A549 (cell line): ENCODE measurements around the gene ZSCAN10. TPM values are rescaled to one million over a fixed set of nuclear protein-coding genes. Genes with fewer than 3 reads are reported as not detected.
A peak's percentile ranks its signal among the peaks of the same experiment; 100 is the strongest.

ENCODE experiments used
- ATAC-seq, 2 experiments: fragments of 200-7000 bp in 1 of 2; fragments of >200 bp in 1 of 2; cut with Nextera tagmentation in 1 of 2; cut with Tn5 transposase in 1 of 2; 3 replicates each; pipeline versions ENCODE4 v1.8.0 to v1.9.1; 2018 to 2020; ENCODE audit warnings: mild to moderate bottlenecking in 1 of 2, moderate library complexity in 1 of 2
- CTCF ChIA-PET: fragments of 300-600 bp; sonication (Branson Sonifier 250); formaldehyde crosslinking; extraction: SDS; loops from one replicate; lab custom pipeline; 2021; ENCODE audit warnings: antibody characterized with exemption, inconsistent platforms; lab: Yijun Ruan, JAX
- POLR2A ChIA-PET: fragments of 350-600 bp; formaldehyde crosslinking; extraction: SDS; loops from one replicate; lab custom pipeline; 2021; ENCODE audit warnings: antibody characterized with exemption, inconsistent platforms; lab: Yijun Ruan, JAX
- DNase-seq, 2 experiments: peaks; one replicate each; pipeline versions ENCODE4 v3.0.0 to v3.0.0-alpha.2; 2011 to 2016; ENCODE audit warnings: low read depth in 1 of 2, low spot score in 1 of 2
- FAIRE-seq: peaks from 2 replicates; lab custom pipeline; 2011; peaks lifted over from hg19 to GRCh38; lab: Jason Lieb, UNC
- H3K27ac ChIP-seq, 2 experiments: fragments of >200 bp; sonication (Bioruptor Twin); formaldehyde crosslinking; 3 replicates each; pipeline ENCODE4 v1.5.1; 2016 to 2017
- H3K4me1 ChIP-seq: fragments of >200 bp; sonication (Bioruptor Twin); formaldehyde crosslinking; 3 replicates; pipeline ENCODE4 v1.6.1; 2016
- H3K4me2 ChIP-seq: fragments of >200 bp; sonication (Bioruptor Twin); formaldehyde crosslinking; 3 replicates; pipeline ENCODE4 v1.6.1; 2016
- H3K4me3 ChIP-seq: fragments of >200 bp; sonication (Bioruptor Twin); formaldehyde crosslinking; 3 replicates; pipeline ENCODE4 v1.5.1; 2016
- H3K9me3 ChIP-seq: fragments of >200 bp; sonication (Bioruptor Twin); formaldehyde crosslinking; 3 replicates; pipeline ENCODE4 v1.6.1; 2016
- BCL3 ChIP-seq: fragments of >200 bp; sonication (Bioruptor Twin); formaldehyde crosslinking; IDR thresholded peaks from 3 replicates; pipeline ENCODE4 v1.6.1; 2016
- BHLHE40 ChIP-seq: IDR thresholded peaks from 2 replicates; pipeline ENCODE4 v1.6.1; 2012; ENCODE audit warnings: low read depth, low read length, inconsistent platforms
- CBX2 ChIP-seq: fragments of 200-600 bp; sonication (generic); IDR thresholded peaks from 2 replicates; pipeline ENCODE4 v1.6.1; 2016; ENCODE audit warnings: low read depth, mild to moderate bottlenecking, borderline replicate concordance
- CHD2 ChIP-seq: fragments of 150-350 bp; IDR thresholded peaks from 2 replicates; pipeline ENCODE4 v1.6.1; 2014; ENCODE audit warnings: low read length; ENCODE audit not compliant: partially characterized antibody
- CTCF ChIP-seq: fragments of >200 bp; sonication (Bioruptor Twin); formaldehyde crosslinking; IDR thresholded peaks from 3 replicates; pipeline ENCODE4 v1.5.1; 2016
- EHF ChIP-seq: fragments of 250-450 bp; sonication (Bioruptor Pico); IDR thresholded peaks from 2 replicates; pipeline ENCODE4 v1.5.0; 2020; ENCODE audit warnings: mild to moderate bottlenecking
- FOSL2 ChIP-seq, 2 experiments: fragments of 450-650 bp in 1 of 2; fragments of >200 bp in 1 of 2; sonication (Bioruptor Twin) in 1 of 2; formaldehyde crosslinking; IDR thresholded peaks; 2 replicates each; pipeline versions ENCODE4 v1.5.0 to v1.6.1; 2016 to 2020; ENCODE audit warnings: mild to moderate bottlenecking in 1 of 2, moderate library complexity in 1 of 2
- HDAC2 ChIP-seq: fragments of 200-600 bp; sonication (generic); IDR thresholded peaks from 2 replicates; pipeline ENCODE4 v1.6.1; 2016
- HES2 ChIP-seq: fragments of >200 bp; sonication (Bioruptor Twin); formaldehyde crosslinking; IDR thresholded peaks from 2 replicates; pipeline ENCODE4 v1.6.1; 2016
- HEYL ChIP-seq: fragments of 250-450 bp; sonication (Bioruptor Pico); IDR thresholded peaks from 2 replicates; pipeline ENCODE4 v1.8.0; 2021; ENCODE audit warnings: mild to moderate bottlenecking, moderate library complexity
- HMGXB4 ChIP-seq: fragments of 250-450 bp; sonication (Bioruptor Pico); IDR thresholded peaks from 2 replicates; pipeline ENCODE4 v1.5.0; 2021; ENCODE audit warnings: mild to moderate bottlenecking, moderate library complexity, borderline replicate concordance
- JUNB ChIP-seq: fragments of >200 bp; sonication (Bioruptor Twin); formaldehyde crosslinking; IDR thresholded peaks from 2 replicates; pipeline ENCODE4 v1.6.1; 2016
- KDM1A ChIP-seq: fragments of 200-600 bp; sonication (generic); IDR thresholded peaks from 2 replicates; pipeline ENCODE4 v1.6.1; 2016; ENCODE audit warnings: low read depth, mild to moderate bottlenecking
- MAX ChIP-seq: IDR thresholded peaks from 2 replicates; pipeline ENCODE4 v1.6.1; 2012
- MYC ChIP-seq: IDR thresholded peaks from 2 replicates; pipeline ENCODE4 v1.6.1; 2012; ENCODE audit warnings: mild to moderate bottlenecking, inconsistent platforms, low read length, improper control_type of control experiment, borderline replicate concordance
- NPAS2 ChIP-seq: fragments of 250-450 bp; sonication (Bioruptor Pico); IDR thresholded peaks from 2 replicates; pipeline ENCODE4 v1.8.0; 2022; ENCODE audit warnings: mild to moderate bottlenecking, moderate library complexity, borderline replicate concordance
- NR3C1 ChIP-seq: fragments of >200 bp; sonication (Bioruptor Twin); formaldehyde crosslinking; IDR thresholded peaks from 3 replicates; pipeline ENCODE4 v1.6.1; 2017
- PBX3 ChIP-seq: IDR thresholded peaks from 2 replicates; pipeline ENCODE4 v1.6.1; 2012
- PHF8 ChIP-seq: fragments of 200-600 bp; sonication (generic); IDR thresholded peaks from 2 replicates; pipeline ENCODE4 v1.6.1; 2016; ENCODE audit warnings: low read depth, mild to moderate bottlenecking, antibody characterized with exemption, moderate library complexity, borderline replicate concordance
- POLR2A ChIP-seq: IDR thresholded peaks from 2 replicates; pipeline ENCODE4 v1.6.1; 2012; ENCODE audit warnings: mild to moderate bottlenecking, low read length
- POLR2AphosphoS2 ChIP-seq: conservative IDR thresholded peaks from 2 replicates; pipeline ENCODE4 v1.6.1; 2012; ENCODE audit warnings: low read length, improper control_type of control experiment, inconsistent platforms
- RAD21 ChIP-seq, 2 experiments: fragments of >200 bp in 1 of 2; sonication (Bioruptor Twin) in 1 of 2; formaldehyde crosslinking in 1 of 2; IDR thresholded peaks in 1 of 2; conservative IDR thresholded peaks in 1 of 2; 2 replicates in 1 of 2; 3 replicates in 1 of 2; pipeline ENCODE4 v1.6.1; 2012 to 2018; ENCODE audit warnings: inconsistent platforms in 1 of 2
- RARB ChIP-seq: fragments of 250-450 bp; sonication (Bioruptor Pico); IDR thresholded peaks from 2 replicates; pipeline ENCODE4 v1.8.0; 2021; ENCODE audit warnings: mild to moderate bottlenecking, moderate library complexity
- TFCP2L1 ChIP-seq: fragments of 250-450 bp; sonication (Bioruptor Pico); IDR thresholded peaks from 2 replicates; pipeline ENCODE4 v1.5.0; 2021; ENCODE audit warnings: mild to moderate bottlenecking
- ZFP36 ChIP-seq: fragments of 450-650 bp; IDR thresholded peaks from 2 replicates; pipeline ENCODE4 v1.6.1; 2014; ENCODE audit warnings: borderline replicate concordance; ENCODE audit not compliant: partially characterized antibody
- ZNF302 ChIP-seq: fragments of 250-450 bp; sonication (Bioruptor Pico); IDR thresholded peaks from 2 replicates; pipeline ENCODE4 v1.9.0; 2021; ENCODE audit warnings: inconsistent platforms, mild to moderate bottlenecking, moderate library complexity
- WGBS: methylation state at CpG from one replicate; pipeline ENCODE4 v1.1.6; 2017; ENCODE audit errors: missing lambda C conversion rate; 5-methylcytosine and 5-hydroxymethylcytosine counted together
- polyA plus RNA-seq, 4 experiments: library from polyadenylated mRNA; depleted of rRNA in 3 of 4; stranded (reverse); fragments of >200 nt; fragmentation: RNase III in 1 of 4; extraction: RNeasy Plus Mini Kit Qiagen cat#74134 plus additional on column Dnase treatment in 1 of 4; gene quantifications; 2 replicates in 3 of 4; 3 replicates in 1 of 4; pipeline ENCODE4 v1.2.3, GENCODE V29; 2011 to 2017

The ZSCAN10 gene
- polyA plus RNA-seq, 2 of the 4 experiments (the other 2 are of a cell fraction), result 0.08 TPM; not detected in 1

GRCh38 chr16:3129137-3130131, 30.3 kb upstream of the ZSCAN10 start (continued):
- TF ChIP-seq RAD21 (conservative IDR thresholded peaks at IDR 0.05 in 1 of 2, IDR thresholded peaks at IDR 0.05 in 1 of 2), result peak; percentile 59 to 69; a peak in 4 of 5 replicates
- no peak for TF ChIP-seq MYC
- no peak for TF ChIP-seq PHF8
- no peak for TF ChIP-seq RARB (CRISPR knock-in tag)
- TF ChIP-seq MAX, result peak; percentile 43; the same call in 1 of the 2 replicates
- no peak for TF ChIP-seq HEYL
- TF ChIP-seq ZNF302 (CRISPR knock-in tag), result no peak
- no peak for TF ChIP-seq TFCP2L1 (CRISPR knock-in tag)
- no peak for TF ChIP-seq HES2
- TF ChIP-seq EHF (CRISPR knock-in tag), result no peak
- TF ChIP-seq CHD2, result no peak
- peak; percentile 11; the same call in 1 of the 2 replicates for TF ChIP-seq POLR2A
- no peak for TF ChIP-seq HDAC2
- no peak for TF ChIP-seq KDM1A
- no peak for TF ChIP-seq FOSL2 (IDR thresholded peaks at IDR 0.05)
- no peak for TF ChIP-seq FOSL2 (CRISPR knock-in tag; IDR thresholded peaks at IDR 0.05)
- no peak for TF ChIP-seq BCL3
- TF ChIP-seq POLR2AphosphoS2, result no peak
- TF ChIP-seq HMGXB4 (CRISPR knock-in tag), result 0 out of 2 replicates have a peak, but pooled peaks have one; percentile 28
- TF ChIP-seq CTCF, result peak; percentile 93
- TF ChIP-seq, all 56 proteins: peak for 7

- 82% methylated on average over 6 of the region's 6 CpGs for WGBS
- H3K4me1 ChIP-seq, result peaks cover 17% of the 10 kb centered on the region; the same call in 1 of the 3 replicates
- POLR2A ChIA-PET, result interaction anchor here (2.6 kb wide), 1 partner anchor 68 kb away, joined by 15 read pairs; no protein-coding TSS in a partner anchor
- CTCF ChIA-PET, result interaction anchor here (0.9 to 11.1 kb wide), 9 partner anchors 8 to 67 kb away, joined by 3 to 186 read pairs (median 35); partner anchors contain the start of gene IL32
- no peak overlapping the region for H3K4me2 ChIP-seq
- ATAC-seq (no peak), DNase-seq (no peak), FAIRE-seq (no peak)
- H3K4me3 ChIP-seq, result no peak overlapping the region
- H3K9me3 ChIP-seq, result no peaks in the 10 kb centered on the region
- H3K27ac ChIP-seq, result no peak overlapping the region
- TF ChIP-seq NR3C1, result no peak
- no peak for TF ChIP-seq MYC
- no peak for TF ChIP-seq ZFP36
- no peak for TF ChIP-seq KDM1A
- TF ChIP-seq JUNB, result no peak
- no peak for TF ChIP-seq PBX3
- no peak for TF ChIP-seq NPAS2 (CRISPR knock-in tag)
- no peak for TF ChIP-seq BHLHE40
- no peak for TF ChIP-seq HES2
- no peak for TF ChIP-seq CBX2
- TF ChIP-seq RAD21 (conservative IDR thresholded peaks at IDR 0.05 in 1 of 2, IDR thresholded peaks at IDR 0.05 in 1 of 2), result no peak
- no peak for TF ChIP-seq ZNF302 (CRISPR knock-in tag)
- no peak for TF ChIP-seq CHD2
- no peak for TF ChIP-seq CTCF
Observed at GRCh38 chr16:3127745-3128144, 28.7 kb upstream of the ZSCAN10 start.
